Stimulated activated naive B cell treated with anti-CD40 and anti-IgM and Interleukin-4, amounts not matched to agents 10 μg/mL and 1 μg/mL and 100 μg/mL, for 72 hours (primary cell): ENCODE measurements around the gene KRTAP4-9.
"Not testable (repeated sequence)": the region's sequence is repeated elsewhere in the genome, so short reads cannot be mapped to it uniquely, and the experiment has no call there.

Experiments used
- ATAC-seq, 2 donors: fragments of 150-1000 bp; cut with Tn5 transposase; replicated peaks; 2 replicates each; pipeline ENCODE4 v1.10.0; 2021; ENCODE audit warnings: moderate library complexity in 1 of 2
- DNase-seq: peaks from one replicate; pipeline ENCODE4 v3.0.0; 2021
- H3K27ac Mint-ChIP-seq: one replicate; pipeline ENCODE4 v1.8.0; 2022; ENCODE audit warnings: mild to moderate bottlenecking, mixed read lengths
- H3K27me3 Mint-ChIP-seq, 2 donors: one replicate each; pipeline ENCODE4 v1.8.0; 2022; ENCODE audit warnings: mixed read lengths in 2 of 2
- H3K36me3 Mint-ChIP-seq, 2 donors: one replicate each; pipeline ENCODE4 v1.8.0; 2022; ENCODE audit warnings: mixed read lengths in 2 of 2, mild to moderate bottlenecking in 1 of 2
- H3K4me1 Mint-ChIP-seq, 2 donors: one replicate each; pipeline ENCODE4 v1.8.0; 2022; ENCODE audit warnings: mixed read lengths in 2 of 2, mild to moderate bottlenecking in 1 of 2
- H3K4me3 Mint-ChIP-seq, 2 donors: one replicate each; pipeline ENCODE4 v1.8.0; 2022; ENCODE audit warnings: mild to moderate bottlenecking in 2 of 2, mixed read lengths in 2 of 2, moderate library complexity in 1 of 2
- H3K9me3 Mint-ChIP-seq, 2 donors: one replicate each; pipeline ENCODE4 v1.8.0; 2022; ENCODE audit warnings: mixed read lengths in 2 of 2, mild to moderate bottlenecking in 1 of 2

The KRTAP4-9 gene

DNA sequence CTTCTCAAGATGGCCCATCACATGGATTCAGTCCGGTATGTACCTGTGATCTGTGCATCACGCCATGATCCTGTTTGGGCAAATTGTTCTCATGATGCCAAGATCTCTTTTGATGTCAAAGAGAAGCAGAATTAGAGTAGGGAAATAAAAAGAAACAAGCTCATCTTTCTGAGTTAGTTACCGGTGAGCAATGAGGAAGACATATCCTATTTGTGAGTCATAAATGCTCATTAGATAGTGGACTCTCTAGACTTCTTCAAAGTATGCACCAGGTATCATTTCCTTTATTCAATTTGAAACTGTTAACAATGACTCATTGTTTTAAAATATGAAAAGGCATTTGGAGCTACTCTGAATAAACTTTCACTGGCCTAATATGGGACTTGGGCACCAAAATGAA lies 26.8 kb downstream of the KRTAP4-9 start:
- peak overlapping the region in 1 of 2 donors; percentile 7 for H3K4me3 Mint-ChIP-seq
- no peaks in the 10 kb centered on the region for H3K27me3 Mint-ChIP-seq
- DNase-seq (no peak), ATAC-seq (peak; percentile 99 to 100)
- H3K36me3 Mint-ChIP-seq, result peaks cover 0 to 1% of the 10 kb centered on the region in 2 donors
- H3K27ac Mint-ChIP-seq, result peak overlapping the region; percentile 48
- peaks cover 20 to 32% of the 10 kb centered on the region in 2 donors for H3K4me1 Mint-ChIP-seq
- H3K9me3 Mint-ChIP-seq, result peaks cover 2 to 5% of the 10 kb centered on the region in 2 donors

DNA sequence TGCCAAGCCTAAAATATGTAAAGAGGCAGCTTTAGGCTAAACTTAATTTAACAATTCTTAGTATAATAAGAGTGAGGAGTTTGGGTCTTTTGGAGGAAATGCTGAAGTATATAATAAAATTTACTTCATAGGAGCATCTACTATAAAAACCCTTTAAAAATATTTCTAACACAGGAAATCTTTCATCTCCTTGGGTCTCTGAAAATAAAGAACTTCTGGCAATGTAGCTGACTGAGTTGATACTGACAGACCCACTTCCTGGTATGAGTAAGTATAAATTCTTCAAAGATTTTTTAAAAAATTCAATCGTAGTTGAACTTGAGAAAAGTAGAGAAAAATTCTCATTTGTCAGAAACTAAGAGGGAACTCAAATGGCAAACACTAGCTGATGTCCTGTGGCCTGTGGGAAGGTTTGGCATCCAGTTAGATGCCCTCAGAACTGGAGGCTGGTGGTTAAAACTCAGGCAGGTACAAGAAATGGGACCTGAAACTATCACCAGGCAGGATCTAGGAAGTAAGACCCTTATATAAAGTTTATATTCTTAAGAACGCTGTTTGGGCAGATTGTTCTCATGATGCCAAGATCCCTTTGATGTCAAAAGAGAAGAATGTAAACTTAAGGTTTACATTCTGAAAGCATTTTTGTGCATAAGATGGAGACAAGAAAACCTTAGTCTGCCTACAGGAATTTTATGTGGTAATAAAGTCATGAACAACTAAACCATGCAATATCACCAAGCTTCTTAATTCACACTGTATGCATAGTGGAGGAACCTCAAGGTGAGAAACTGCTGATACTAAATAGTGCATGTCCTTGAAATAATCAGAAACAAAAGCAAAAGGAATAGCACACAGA lies 28.9 kb downstream of the KRTAP4-9 start:
- peak overlapping the region; percentile 69 for H3K27ac Mint-ChIP-seq
- H3K4me3 Mint-ChIP-seq, result no peak overlapping the region

DNA sequence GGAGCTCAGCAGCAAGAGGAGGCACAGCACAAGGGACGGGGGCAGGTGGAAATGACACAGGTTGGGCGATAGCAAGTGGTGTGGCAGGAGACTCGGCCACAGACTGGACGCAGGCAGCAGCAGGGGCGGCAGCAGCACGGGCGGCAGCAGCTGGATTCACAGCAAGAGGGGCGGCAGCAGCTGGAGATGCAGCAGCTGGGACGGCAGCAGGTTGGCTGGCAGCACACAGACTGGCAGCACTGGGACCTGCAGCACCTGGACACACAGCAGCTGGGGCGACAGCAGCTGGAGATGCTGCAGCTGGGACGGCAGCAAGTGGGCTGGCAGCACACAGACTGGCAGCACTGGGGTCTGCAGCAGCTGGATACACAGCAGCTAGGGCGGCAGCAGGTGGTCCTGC lies 34.7 kb downstream of the KRTAP4-9 start:
- not testable (repeated sequence) for ATAC-seq, H3K27me3 Mint-ChIP-seq, H3K27ac Mint-ChIP-seq, DNase-seq, H3K4me3 Mint-ChIP-seq, H3K4me1 Mint-ChIP-seq
- H3K36me3 Mint-ChIP-seq, result peaks cover 16 to 52% of the 10 kb centered on the region in 2 donors
- peaks cover 28 to 43% of the 10 kb centered on the region in 2 donors for H3K9me3 Mint-ChIP-seq

More for the DNA sequence above, 28.9 kb downstream of the KRTAP4-9 start:
- DNase-seq (no peak), ATAC-seq (no peak)
- Mint-ChIP-seq H3K27me3 (no peaks in the 10 kb centered on the region), H3K4me1 (peaks cover 14 to 27% of the 10 kb centered on the region in 2 donors), H3K36me3 (peaks cover 0 to 14% of the 10 kb centered on the region in 2 donors), H3K9me3 (peaks cover 7 to 14% of the 10 kb centered on the region in 2 donors)

DNA sequence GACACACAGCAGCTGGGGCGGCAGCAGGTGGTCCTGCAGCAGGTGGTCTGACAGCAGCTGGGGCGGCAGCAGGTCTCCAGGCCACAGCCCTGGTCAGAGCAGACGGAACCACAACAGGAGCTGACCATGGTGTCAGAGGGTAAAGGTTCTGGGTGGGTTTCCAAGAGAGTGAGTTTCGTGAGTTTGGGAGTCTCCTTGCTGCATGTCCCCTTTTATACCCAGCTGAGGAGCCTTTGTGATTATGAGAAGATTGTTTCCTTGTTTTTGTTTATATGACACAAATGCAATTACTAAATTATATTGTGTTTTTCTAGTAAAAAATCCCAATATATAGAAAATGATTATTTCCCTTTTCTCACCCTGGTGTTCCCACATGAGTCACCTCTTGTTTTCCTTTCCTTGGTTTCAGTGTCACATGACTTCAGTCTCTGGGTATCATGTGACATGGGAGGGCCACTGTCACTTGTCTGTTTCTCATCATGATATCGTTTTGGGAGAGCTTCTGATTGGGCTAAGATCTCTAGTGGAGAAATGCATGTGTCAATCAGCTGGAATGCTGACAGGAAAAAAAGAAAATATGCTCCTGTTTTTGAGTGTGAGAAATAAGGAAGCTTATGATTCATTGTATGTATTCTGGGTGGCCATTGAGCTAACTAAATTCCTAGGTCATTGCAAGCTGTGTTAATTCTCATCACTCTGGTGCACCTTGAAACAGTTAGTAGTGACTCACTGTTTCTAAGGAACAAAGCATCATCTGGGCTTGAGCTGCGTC lies 35.4 kb downstream of the KRTAP4-9 start, which contains the start of gene KRTAP4-6:
Gene KRTAP4-6 (minus strand): TSS at position 185 of the 772 bp plus-strand sequence. CDS start 57 bp downstream, at position 128.
- Mint-ChIP-seq H3K4me1 (peaks cover 0 to 8% of the 10 kb centered on the region in 2 donors), H3K27me3 (peaks cover 0 to 4% of the 10 kb centered on the region in 2 donors), H3K27ac (no peak within 1 kb of the TSS), H3K4me3 (no peak within 1 kb of the TSS), H3K9me3 (peaks cover 28 to 43% of the 10 kb centered on the region in 2 donors), H3K36me3 (peaks cover 19 to 52% of the 10 kb centered on the region in 2 donors)
- no peak for DNase-seq
- ATAC-seq, result peak in 1 of 2 donors; percentile 54

DNA sequence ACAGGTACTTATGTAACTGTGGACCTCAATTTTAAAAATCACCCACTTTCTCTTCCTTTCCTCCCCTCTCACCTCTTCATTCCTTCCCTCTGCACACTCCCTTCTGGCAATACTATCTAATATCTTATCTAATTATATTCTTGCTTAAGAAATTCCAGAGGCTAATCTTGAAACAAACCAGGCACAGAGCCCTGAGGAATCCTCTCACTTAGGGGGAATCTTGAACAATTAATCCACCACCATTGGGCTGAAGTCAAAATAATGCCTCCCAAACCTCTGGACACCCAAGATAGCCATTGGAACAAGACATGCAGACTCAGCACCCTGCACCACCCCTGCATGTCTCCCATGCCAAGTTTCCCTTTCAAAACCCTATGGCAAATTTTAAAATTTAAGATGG lies 36.2 kb downstream of the KRTAP4-9 start:
- H3K27me3 Mint-ChIP-seq, result peaks cover 0 to 4% of the 10 kb centered on the region in 2 donors
- H3K36me3 Mint-ChIP-seq, result peaks cover 19 to 52% of the 10 kb centered on the region in 2 donors
- no peak overlapping the region for H3K27ac Mint-ChIP-seq
- peaks cover 27 to 43% of the 10 kb centered on the region in 2 donors for H3K9me3 Mint-ChIP-seq
- ATAC-seq, result no peak
- H3K4me3 Mint-ChIP-seq, result no peak overlapping the region
- DNase-seq, result no peak
- H3K4me1 Mint-ChIP-seq, result peaks cover 0 to 8% of the 10 kb centered on the region in 2 donors

DNA sequence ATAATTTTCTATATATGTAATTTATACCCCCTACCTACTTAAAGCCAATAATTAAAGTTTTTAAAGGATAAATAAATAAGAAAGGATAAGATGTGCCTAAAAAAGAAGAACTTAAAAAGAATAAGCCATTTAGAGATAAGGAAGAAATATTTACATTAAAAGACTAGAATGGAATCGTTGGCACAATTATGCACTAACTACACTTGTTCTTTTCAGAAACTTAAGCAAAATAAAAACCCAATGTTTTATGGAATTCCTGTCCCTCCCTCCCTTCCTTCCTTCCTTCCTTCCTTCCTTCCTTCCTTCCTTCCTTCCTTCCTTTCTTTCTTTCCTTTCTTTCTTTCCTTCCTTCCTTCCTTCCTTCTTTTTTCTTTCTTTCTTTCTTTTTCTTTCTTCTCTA lies 39.7 kb downstream of the KRTAP4-9 start:
- ATAC-seq (no peak), DNase-seq (no peak)
- peaks cover 15 to 32% of the 10 kb centered on the region in 2 donors for H3K36me3 Mint-ChIP-seq
- H3K4me3 Mint-ChIP-seq, result no peak overlapping the region
- no peak overlapping the region for H3K27ac Mint-ChIP-seq
- H3K4me1 Mint-ChIP-seq, result peaks cover 6 to 10% of the 10 kb centered on the region in 2 donors
- H3K9me3 Mint-ChIP-seq, result peaks cover 20 to 25% of the 10 kb centered on the region in 2 donors
- H3K27me3 Mint-ChIP-seq, result peaks cover 0 to under 1% of the 10 kb centered on the region in 2 donors

DNA sequence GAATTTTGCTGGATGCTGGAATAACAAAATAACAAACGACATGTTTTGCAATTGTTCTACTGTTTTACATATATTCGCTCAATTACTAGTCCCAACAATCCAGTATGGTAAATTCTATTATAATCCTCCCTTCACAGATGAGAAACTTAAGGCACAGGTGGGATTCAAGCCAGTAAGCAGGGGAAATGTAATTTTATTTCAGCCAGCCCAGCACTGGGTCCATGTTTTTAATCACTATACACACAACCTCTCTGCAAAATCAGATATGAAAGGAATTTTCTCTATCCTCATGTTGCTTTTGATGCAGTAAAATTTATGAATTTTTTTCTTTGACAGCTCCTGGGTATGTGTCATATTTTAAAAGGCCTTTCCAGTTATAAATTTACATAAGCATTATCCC lies 40.1 kb downstream of the KRTAP4-9 start:
- Mint-ChIP-seq H3K27me3 (no peaks in the 10 kb centered on the region), H3K36me3 (peaks cover 15 to 31% of the 10 kb centered on the region in 2 donors), H3K9me3 (peaks cover 20 to 25% of the 10 kb centered on the region in 2 donors), H3K4me3 (no peak overlapping the region), H3K27ac (no peak overlapping the region), H3K4me1 (peaks cover 6 to 10% of the 10 kb centered on the region in 2 donors)
- ATAC-seq (no peak), DNase-seq (no peak)

DNA sequence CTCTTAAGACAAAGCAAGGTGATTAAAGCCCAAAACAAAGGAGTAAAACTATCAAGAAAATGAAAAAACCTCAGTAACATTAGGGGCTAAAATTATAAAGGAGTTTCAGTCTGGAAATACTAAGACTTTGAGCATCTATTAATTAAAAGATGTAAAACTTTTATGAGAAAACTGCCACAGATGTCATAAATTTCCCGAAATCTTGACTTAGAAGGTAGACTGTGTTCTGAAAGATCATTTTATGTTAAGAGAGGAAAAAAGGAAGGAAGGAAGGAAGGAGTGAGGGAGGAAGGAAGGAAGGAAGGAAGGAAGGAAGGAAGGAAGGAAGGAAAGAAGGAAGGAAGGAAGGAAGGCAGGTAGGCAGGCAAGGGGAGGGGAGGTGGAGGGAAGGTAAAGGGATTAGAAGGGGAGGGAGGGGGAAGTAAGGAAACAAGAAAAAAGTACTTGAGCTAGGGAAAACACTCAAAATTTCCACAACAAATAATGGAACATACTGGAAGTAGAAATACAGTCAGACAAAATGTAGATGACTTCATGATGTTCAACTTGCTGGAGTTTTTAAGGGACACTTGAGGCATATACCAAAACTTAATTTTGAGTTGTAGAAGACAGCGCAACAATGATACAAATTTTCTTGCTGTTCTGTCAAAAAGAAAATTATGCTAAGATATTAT lies 42.5 kb downstream of the KRTAP4-9 start:
- Mint-ChIP-seq H3K36me3 (peaks cover 10 to 13% of the 10 kb centered on the region in 2 donors), H3K4me3 (no peak overlapping the region), H3K9me3 (peaks cover 13 to 14% of the 10 kb centered on the region in 2 donors), H3K4me1 (peaks cover 6% of the 10 kb centered on the region in 2 donors), H3K27me3 (no peaks in the 10 kb centered on the region), H3K27ac (no peak overlapping the region)
- DNase-seq (no peak), ATAC-seq (no peak)

DNA sequence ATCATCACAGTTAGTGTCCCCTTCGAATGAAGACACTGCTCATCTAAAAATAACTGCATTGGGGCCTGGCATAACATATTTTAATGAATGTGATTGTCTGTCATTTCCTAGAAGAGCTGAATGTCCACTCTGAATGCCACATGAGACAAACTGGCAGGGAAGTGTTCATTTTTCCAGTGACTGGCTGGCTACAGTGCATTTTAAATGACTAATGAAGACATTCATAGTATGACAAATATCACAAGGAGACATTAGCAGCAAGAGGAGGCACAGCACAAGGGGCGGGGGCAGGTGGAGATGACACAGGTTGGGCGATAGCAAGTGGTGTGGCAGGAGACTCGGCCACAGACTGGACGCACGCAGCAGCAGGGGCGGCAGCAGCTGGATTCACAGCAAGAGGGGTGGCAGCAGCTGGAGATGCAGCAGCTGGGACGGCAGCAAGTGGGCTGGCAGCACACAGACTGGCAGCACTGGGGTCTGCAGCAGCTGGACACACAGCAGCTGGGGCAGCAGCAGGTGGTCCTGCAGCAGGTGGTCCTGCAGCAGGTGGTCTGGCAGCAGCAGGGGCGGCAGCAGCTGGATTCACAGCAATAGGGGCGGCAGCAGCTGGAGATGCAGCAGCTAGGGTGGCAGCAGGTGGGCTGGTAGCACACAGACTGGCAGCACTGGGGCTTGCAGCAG lies 43.9 kb downstream of the KRTAP4-9 start:
- H3K9me3 Mint-ChIP-seq, ATAC-seq, H3K36me3 Mint-ChIP-seq, H3K27me3 Mint-ChIP-seq, H3K27ac Mint-ChIP-seq, DNase-seq, H3K4me3 Mint-ChIP-seq: not testable (repeated sequence)
- H3K4me1 Mint-ChIP-seq, result peaks cover 6 to 12% of the 10 kb centered on the region in 2 donors

DNA sequence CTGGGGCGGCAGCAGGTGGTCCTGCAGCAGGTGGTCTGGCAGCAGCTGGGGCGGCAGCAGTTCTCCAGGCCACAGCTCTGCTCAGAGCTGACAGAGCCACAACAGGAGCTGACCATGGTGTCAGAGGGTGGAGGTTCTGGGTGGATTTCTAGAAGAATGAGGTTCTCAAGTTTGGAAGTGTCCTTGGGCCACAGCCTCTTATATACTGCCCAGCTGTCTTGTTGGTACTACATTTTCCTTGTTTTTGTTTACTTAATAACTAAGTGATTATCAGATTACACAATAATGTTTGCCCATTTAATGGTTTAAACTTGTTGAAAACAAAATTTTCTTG lies 44.4 kb downstream of the KRTAP4-9 start, which contains the start of gene KRTAP4-5:
Gene KRTAP4-5 (minus strand): TSS at position 174 of the 334 bp plus-strand sequence. CDS start 58 bp downstream, at position 116.
- H3K27me3 Mint-ChIP-seq, result no peaks in the 10 kb centered on the region
- peaks cover 0 to 2% of the 10 kb centered on the region in 2 donors for H3K9me3 Mint-ChIP-seq
- no peak for DNase-seq
- no peak for ATAC-seq
- H3K4me3 Mint-ChIP-seq, result no peak within 1 kb of the TSS
- H3K27ac Mint-ChIP-seq, result no peak within 1 kb of the TSS
- H3K36me3 Mint-ChIP-seq, result peaks cover 0 to 3% of the 10 kb centered on the region in 2 donors
- peaks cover 6 to 12% of the 10 kb centered on the region in 2 donors for H3K4me1 Mint-ChIP-seq

DNA sequence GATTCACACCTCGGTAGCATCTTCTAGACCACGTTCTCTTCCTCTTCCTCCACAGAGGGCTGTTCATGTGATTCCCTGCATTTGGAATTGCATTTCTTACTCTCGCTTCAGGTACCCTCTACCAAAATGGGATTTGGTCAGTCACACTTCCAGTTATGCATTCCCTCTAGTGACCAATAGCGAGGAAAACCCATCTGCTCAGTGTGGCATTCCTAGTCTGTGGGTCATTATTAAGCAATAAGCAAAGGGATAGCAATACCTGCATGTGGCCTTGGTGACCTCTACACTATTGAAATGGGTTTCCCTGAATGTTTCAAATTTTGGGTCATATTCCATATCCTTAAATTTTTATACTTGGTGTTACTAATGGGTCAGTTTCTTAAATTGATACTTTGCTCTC lies 44.8 kb downstream of the KRTAP4-9 start:
- Mint-ChIP-seq H3K36me3 (peaks cover 0 to 2% of the 10 kb centered on the region in 2 donors), H3K9me3 (peaks cover 0 to 2% of the 10 kb centered on the region in 2 donors), H3K27me3 (no peaks in the 10 kb centered on the region), H3K4me1 (peaks cover 6 to 12% of the 10 kb centered on the region in 2 donors), H3K4me3 (no peak overlapping the region), H3K27ac (no peak overlapping the region)
- ATAC-seq, result no peak
- no peak for DNase-seq

DNA sequence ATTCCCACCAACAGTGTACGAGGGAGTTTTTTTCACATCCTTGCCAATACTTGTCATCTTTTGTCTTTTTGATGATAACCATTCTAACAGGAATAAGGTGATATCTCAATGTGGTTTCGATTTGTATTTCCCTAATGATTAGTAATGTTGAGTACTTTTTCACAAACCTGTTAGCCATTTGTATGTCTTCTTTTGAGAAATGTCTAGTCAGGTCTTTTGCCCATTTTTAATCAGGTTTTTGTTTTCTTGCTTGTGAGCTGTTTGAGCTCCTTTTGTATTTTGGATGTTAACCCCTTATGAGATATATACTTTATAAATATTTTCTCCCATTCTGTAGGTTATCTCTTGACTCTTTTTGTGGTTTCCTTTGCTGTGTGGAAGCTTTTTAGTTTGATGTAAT lies 46.3 kb downstream of the KRTAP4-9 start:
- Mint-ChIP-seq H3K4me3 (no peak overlapping the region), H3K27ac (no peak overlapping the region), H3K36me3 (no peaks in the 10 kb centered on the region), H3K27me3 (no peaks in the 10 kb centered on the region), H3K9me3 (peaks cover 0 to 2% of the 10 kb centered on the region in 2 donors), H3K4me1 (peaks cover 6 to 12% of the 10 kb centered on the region in 2 donors)
- DNase-seq (no peak), ATAC-seq (no peak)

DNA sequence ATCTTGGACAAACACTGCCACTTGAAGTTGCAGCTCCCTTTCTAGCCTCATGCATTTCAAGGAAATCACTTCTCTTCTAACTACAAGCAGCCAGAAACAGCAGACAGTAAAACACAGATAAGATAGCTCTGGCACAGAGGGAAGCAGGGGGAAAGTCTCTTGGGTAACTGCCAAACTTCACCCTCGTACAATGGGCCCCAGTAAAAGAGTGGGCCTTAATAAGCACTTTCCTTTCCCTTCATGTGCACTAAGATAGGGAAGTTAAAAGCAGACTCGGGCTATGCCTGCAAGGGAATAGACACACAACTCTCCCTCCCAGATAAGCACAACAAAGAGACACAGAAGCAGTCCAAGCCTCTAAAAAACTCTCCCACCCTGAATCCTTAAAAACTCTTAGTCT lies 48.7 kb downstream of the KRTAP4-9 start:
- no peak for ATAC-seq
- Mint-ChIP-seq H3K27me3 (peaks cover 0 to 6% of the 10 kb centered on the region in 2 donors), H3K4me1 (peaks cover 4 to 12% of the 10 kb centered on the region in 2 donors), H3K27ac (no peak overlapping the region), H3K4me3 (no peak overlapping the region), H3K36me3 (no peaks in the 10 kb centered on the region), H3K9me3 (no peaks in the 10 kb centered on the region)
- no peak for DNase-seq
